H1 (cell line): ENCODE measurements around the gene TEX9. TPM values are rescaled to one million over a fixed set of nuclear protein-coding genes. Genes with fewer than 3 reads are reported as not detected.

ENCODE experiments used
- CTCF ChIA-PET: fragments of 300-600 bp; sonication (Branson Sonifier 250); formaldehyde crosslinking; loops from one replicate; lab custom pipeline; 2021; ENCODE audit not compliant: partially characterized antibody; lab: Charles Lee
- POLR2A ChIA-PET: fragments of 300-600 bp; sonication (Branson Sonifier 250); formaldehyde crosslinking; loops from one replicate; lab custom pipeline; 2021; ENCODE audit warnings: inconsistent platforms; ENCODE audit not compliant: partially characterized antibody; lab: Charles Lee
- DNase-seq, 2 experiments: peaks; one replicate each; pipeline versions ENCODE4 v3.0.0 to v3.0.0-alpha.2; 2010 to 2022; ENCODE audit warnings: low spot score in 2 of 2, low read depth in 1 of 2, mixed read lengths in 1 of 2
- FAIRE-seq: peaks from 2 replicates; lab custom pipeline; 2011; peaks lifted over from hg19 to GRCh38; lab: Jason Lieb, UNC
- H2AFZ ChIP-seq: 2 replicates; pipeline ENCODE4 v1.8.1; 2012; ENCODE audit warnings: low read length, inconsistent platforms
- H2AK5ac ChIP-seq: 2 replicates; pipeline ENCODE4 v1.6.1; 2013; ENCODE audit warnings: low read depth, low read length
- H2BK120ac ChIP-seq: replicated peaks from 2 replicates; pipeline ENCODE3; 2013; ENCODE audit warnings: low read depth, low read length, inconsistent platforms
- H2BK12ac ChIP-seq: 2 replicates; pipeline ENCODE4 v1.6.1; 2013; ENCODE audit warnings: low read depth, low read length
- H2BK15ac ChIP-seq: 2 replicates; pipeline ENCODE4 v1.6.1; 2013; ENCODE audit warnings: low read length
- H2BK20ac ChIP-seq: 2 replicates; pipeline ENCODE4 v1.6.1; 2013; ENCODE audit warnings: low read length
- H2BK5ac ChIP-seq: 2 replicates; pipeline ENCODE4 v1.6.1; 2013; ENCODE audit warnings: low read depth, low read length
- H3K14ac ChIP-seq: 2 replicates; pipeline ENCODE4 v1.6.1; 2013; ENCODE audit warnings: inconsistent platforms; ENCODE audit not compliant: insufficient read length
- H3K18ac ChIP-seq: 2 replicates; pipeline ENCODE4 v1.6.1; 2013; ENCODE audit warnings: low read length; ENCODE audit errors: extremely low read depth
- H3K23ac ChIP-seq: 2 replicates; pipeline ENCODE4 v1.6.1; 2013; ENCODE audit warnings: inconsistent platforms; ENCODE audit not compliant: insufficient read length
- H3K23me2 ChIP-seq: 2 replicates; pipeline ENCODE4 v1.6.1; 2013; ENCODE audit warnings: low read depth, low read length
- H3K27ac ChIP-seq: 2 replicates; pipeline ENCODE4 v1.6.1; 2011; ENCODE audit warnings: low read depth, low read length, inconsistent platforms
- H3K27me3 ChIP-seq, 4 experiments: replicated peaks in 1 of 4; 1 replicate in 1 of 4; 2 replicates in 3 of 4; pipeline versions ENCODE4 v1.6.1 to v1.8.1; 2011 to 2013; ENCODE audit warnings: low read length in 3 of 4, mild to moderate bottlenecking in 3 of 4, inconsistent platforms in 2 of 4, mixed read lengths in 2 of 4, moderate library complexity in 1 of 4; ENCODE audit not compliant: control insufficient read depth in 3 of 4, insufficient read depth in 3 of 4; ENCODE audit errors: extremely low read depth in 1 of 4
- H3K36me3 ChIP-seq, 4 experiments: 2 replicates each; pipeline versions ENCODE4 v1.6.1 to v1.8.1; 2011 to 2013; ENCODE audit warnings: mild to moderate bottlenecking in 4 of 4, low read length in 3 of 4, moderate library complexity in 2 of 4, control low read depth in 1 of 4, inconsistent platforms in 1 of 4; ENCODE audit not compliant: insufficient read depth in 4 of 4, control insufficient read depth in 2 of 4
- H3K4ac ChIP-seq: replicated peaks from 2 replicates; pipeline ENCODE3; 2013; ENCODE audit warnings: low read length, low read depth, mixed read lengths, inconsistent platforms; ENCODE audit not compliant: insufficient read length
- H3K4me1 ChIP-seq, 4 experiments: replicated peaks in 1 of 4; 1 replicate in 1 of 4; 2 replicates in 3 of 4; pipeline versions ENCODE4 v1.6.1 to v1.8.1; 2011 to 2013; ENCODE audit warnings: low read length in 3 of 4, inconsistent platforms in 2 of 4, mixed read lengths in 1 of 4; ENCODE audit not compliant: insufficient read depth in 4 of 4, control insufficient read depth in 3 of 4
- H3K4me2 ChIP-seq, 2 experiments: 2 replicates each; pipeline versions ENCODE4 v1.6.1 to v1.8.1; 2011 to 2013; ENCODE audit warnings: low read depth in 2 of 2, low read length in 2 of 2, control low read depth in 1 of 2, inconsistent platforms in 1 of 2, mild to moderate bottlenecking in 1 of 2; ENCODE audit not compliant: insufficient read depth in 1 of 2
- H3K4me3 ChIP-seq, 4 experiments: fragments of 200-600, 300-600 bp in 1 of 4; sonication (generic), shearing (Covaris generic), sonication (Bioruptor Twin) in 1 of 4; 2 replicates each; pipeline versions ENCODE4 v1.5.1 to v1.8.1; 2011 to 2016; ENCODE audit warnings: low read length in 4 of 4, low read depth in 3 of 4, control low read depth in 2 of 4, inconsistent platforms in 2 of 4, mild to moderate bottlenecking in 2 of 4, mixed read lengths in 1 of 4, moderate library complexity in 1 of 4; ENCODE audit not compliant: insufficient read depth in 2 of 4; ENCODE audit errors: extremely low read depth in 1 of 4
- H3K56ac ChIP-seq: replicated peaks from 2 replicates; pipeline ENCODE3; 2013; ENCODE audit warnings: low read depth, mild to moderate bottlenecking, mixed read lengths, low read length, inconsistent platforms; ENCODE audit not compliant: insufficient read length
- H3K79me1 ChIP-seq: 2 replicates; pipeline ENCODE4 v1.6.1; 2013; ENCODE audit warnings: low read depth, low read length, control low read depth
- H3K79me2 ChIP-seq, 2 experiments: 2 replicates each; pipeline versions ENCODE4 v1.6.1 to v1.8.1; 2012 to 2013; ENCODE audit warnings: low read length in 2 of 2, mild to moderate bottlenecking in 2 of 2, inconsistent platforms in 1 of 2; ENCODE audit not compliant: insufficient read depth in 2 of 2, control insufficient read depth in 1 of 2
- H3K9ac ChIP-seq, 4 experiments: replicated peaks in 1 of 4; 1 replicate in 1 of 4; 2 replicates in 3 of 4; pipeline versions ENCODE4 v1.6.1 to v1.8.1; 2011 to 2013; ENCODE audit warnings: low read depth in 3 of 4, low read length in 3 of 4, control low read depth in 2 of 4, mild to moderate bottlenecking in 2 of 4, moderate library complexity in 2 of 4, inconsistent platforms in 1 of 4; ENCODE audit errors: extremely low read depth in 1 of 4
- H3K9me3 ChIP-seq, 2 experiments: 2 replicates each; pipeline versions ENCODE4 v1.6.1 to v1.8.1; 2012 to 2013; ENCODE audit warnings: mild to moderate bottlenecking in 2 of 2, moderate library complexity in 2 of 2, control low read depth in 1 of 2, inconsistent platforms in 1 of 2, low read depth in 1 of 2, low read length in 1 of 2, mixed read lengths in 1 of 2; ENCODE audit not compliant: insufficient read depth in 2 of 2
- H4K20me1 ChIP-seq, 2 experiments: replicated peaks in 1 of 2; 2 replicates each; pipeline versions ENCODE3 to v1.8.1; 2011 to 2013; ENCODE audit warnings: inconsistent platforms in 2 of 2, low read length in 2 of 2, mild to moderate bottlenecking in 1 of 2; ENCODE audit not compliant: insufficient read depth in 2 of 2, control insufficient read depth in 1 of 2
- H4K5ac ChIP-seq: 2 replicates; pipeline ENCODE4 v1.6.1; 2013; ENCODE audit warnings: low read length, low read depth, mixed read lengths, inconsistent platforms; ENCODE audit not compliant: insufficient read length
- H4K8ac ChIP-seq: 2 replicates; pipeline ENCODE4 v1.8.0; 2013; ENCODE audit warnings: mild to moderate bottlenecking, moderate library complexity, low read length, inconsistent platforms; ENCODE audit not compliant: insufficient read depth; ENCODE audit errors: extremely low read depth
- H4K91ac ChIP-seq: replicated peaks from 2 replicates; pipeline ENCODE3; 2013; ENCODE audit warnings: low read length, mixed read lengths, inconsistent platforms; ENCODE audit not compliant: insufficient read length
- ATF2 ChIP-seq: IDR thresholded peaks from 2 replicates; pipeline ENCODE4 v1.6.1; 2012; ENCODE audit warnings: low read length, inconsistent platforms
- CTCF ChIP-seq, 3 experiments: IDR thresholded peaks; 1 replicate in 2 of 3; 2 replicates in 1 of 3; pipeline versions ENCODE4 v1.5.1 to v1.6.1; 2011; ENCODE audit warnings: low read length in 3 of 3, mild to moderate bottlenecking in 3 of 3, inconsistent platforms in 2 of 3, low read depth in 1 of 3, moderate library complexity in 1 of 3; ENCODE audit not compliant: insufficient read depth in 1 of 3; ENCODE audit errors: control extremely low read depth in 1 of 3
- RAD21 ChIP-seq, 2 experiments: IDR thresholded peaks in 1 of 2; conservative IDR thresholded peaks in 1 of 2; 2 replicates each; pipeline ENCODE4 v1.6.1; 2011; ENCODE audit warnings: low read depth in 2 of 2, low read length in 2 of 2, improper control_type of control experiment in 1 of 2, inconsistent platforms in 1 of 2, mild to moderate bottlenecking in 1 of 2, moderate library complexity in 1 of 2
- WGBS, 2 experiments: shearing (Covaris generic) in 1 of 2; methylation state at CpG; one replicate each; pipeline versions ENCODE4 v1.1.6 to v1.1.7; 2013 to 2015; ENCODE audit warnings: low lambda C conversion rate in 2 of 2, mixed read lengths in 2 of 2, inconsistent platforms in 1 of 2, low coverage in 1 of 2, missing lambda C conversion rate in 1 of 2; ENCODE audit not compliant: insufficient replicate concordance in 2 of 2, insufficient coverage in 1 of 2, insufficient read length in 1 of 2; ENCODE audit errors: extremely low coverage in 1 of 2, missing lambda C conversion rate in 1 of 2; 5-methylcytosine and 5-hydroxymethylcytosine counted together
- polyA plus RNA-seq, 7 experiments: library from polyadenylated mRNA; depleted of rRNA in 3 of 7; stranded (reverse) in 5 of 7; unstranded in 2 of 7; fragments of >200 nt in 5 of 7; fragments of 200-250 nt in 2 of 7; gene quantifications; 1 replicate in 5 of 7; 2 replicates in 1 of 7; 4 replicates in 1 of 7; pipeline versions ENCODE4 v1.2.1 to v1.2.3, GENCODE V29; 2011 to 2013; ENCODE audit warnings: missing spikeins in 2 of 7, mixed read lengths in 2 of 7
- total RNA-seq: library from RNA; stranded (reverse); fragmentation: NEBNext Ultra II Directional; extraction: Animal tissue kit (Norgen Biotek cat#: 25700); gene quantifications from 2 replicates; pipeline ENCODE4 v1.2.1, GENCODE V29; 2021

Gene TEX9
- total and polyA plus RNA-seq, 2 of the 8 experiments (the other 6 are each of a cell fraction or from before 2014, with no cell fraction given) = 3.4 to 12.3 TPM

GRCh38 chr15:56428821-56429458 lies 63.7 kb downstream of the TEX9 start:
- peaks cover 0 to under 1% (median 0%) of the 10 kb centered on the region in 4 experiments; a peak in 1 of 8 replicates for H3K36me3 ChIP-seq
- H2BK12ac ChIP-seq = no peak overlapping the region
- 36% methylated on average over 2 of the region's 2 CpGs; no CpG with 5 or more reads in 1 of the 2 experiments for WGBS, 2 experiments
- no peak for TF ChIP-seq ATF2
- peak; percentile 65 to 74 for TF ChIP-seq RAD21 (IDR thresholded peaks at IDR 0.05 in 1 of 2, conservative IDR thresholded peaks at IDR 0.05 in 1 of 2; ENCODE audit: low read depth in 2 of 2, low read length in 2 of 2)
- TF ChIP-seq CTCF (IDR thresholded peaks at IDR 0.05; ENCODE audit: control extremely low read depth in 1 of 3, insufficient read depth in 1 of 3, low read depth in 1 of 3, low read length in 3 of 3) = peak in 2 of 3 experiments; percentile 43 to 46; a peak in 2 of 4 replicates
- no peak overlapping the region for H2BK15ac ChIP-seq
- no peak overlapping the region for H3K18ac ChIP-seq
- no peak overlapping the region for H3K23ac ChIP-seq
- H3K79me2 ChIP-seq = no peaks in the 10 kb centered on the region
- no peak overlapping the region for H2BK120ac ChIP-seq
- H4K20me1 ChIP-seq = no peaks in the 10 kb centered on the region
- no peaks in the 10 kb centered on the region for H3K9me3 ChIP-seq
- ChIA-PET CTCF (interaction anchor here (0.7 to 7.3 kb wide), 10 partner anchors 11 to 184 kb away, joined by 3 to 119 read pairs (median 6); no protein-coding TSS in a partner anchor), POLR2A (no interaction called here)
- no peak overlapping the region for H3K27ac ChIP-seq
- H2BK20ac ChIP-seq = no peak overlapping the region
- H3K9ac ChIP-seq = no peak overlapping the region
- H3K79me1 ChIP-seq = no peaks in the 10 kb centered on the region
- no peaks in the 10 kb centered on the region for H3K23me2 ChIP-seq
- no peak overlapping the region for H4K8ac ChIP-seq
- DNase-seq = no peak
- no peaks in the 10 kb centered on the region for H3K4me1 ChIP-seq
- no peak overlapping the region for H4K91ac ChIP-seq
- no peak overlapping the region for H2AK5ac ChIP-seq
- H4K5ac ChIP-seq = no peak overlapping the region
- no peak overlapping the region for H3K4me3 ChIP-seq
- H3K4me2 ChIP-seq = no peak overlapping the region
- H3K14ac ChIP-seq = no peak overlapping the region
- no peak overlapping the region for H3K4ac ChIP-seq
- H3K56ac ChIP-seq = no peak overlapping the region
- no peak overlapping the region for H2AFZ ChIP-seq
- H2BK5ac ChIP-seq = no peak overlapping the region
- FAIRE-seq = no peak
- H3K27me3 ChIP-seq = no peaks in the 10 kb centered on the region
